ENCODE data around the gene KCNJ13. TPM values are rescaled to one million over a fixed set of nuclear protein-coding genes. Genes with fewer than 3 reads are reported as not detected.

Gene KCNJ13
- total RNA-seq: 0.20 TPM in 1 of 2 replicates, not detected in the other

DNA sequence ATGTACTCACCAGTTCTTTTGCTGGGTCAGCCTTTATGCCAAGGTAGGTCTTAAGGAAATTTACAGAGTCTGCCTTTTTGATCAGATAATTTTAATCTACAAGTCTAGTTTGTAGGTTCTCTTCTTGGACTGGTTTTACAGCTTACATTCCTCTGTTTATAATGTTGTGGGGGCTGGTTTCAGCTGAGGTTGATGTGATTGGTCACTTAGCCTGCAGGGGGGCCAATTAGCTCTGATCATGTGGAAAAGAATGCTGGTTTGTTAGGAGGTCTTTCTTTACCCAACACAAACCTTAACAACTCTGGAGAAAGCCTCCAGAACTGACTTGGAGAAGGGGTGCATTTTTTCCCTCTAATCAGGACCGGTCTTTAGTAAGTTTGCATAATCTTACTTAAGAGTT, at the start of gene KCNJ13:
Gene KCNJ13, minus strand, starts transcription at position 131 of the 400 bp plus-strand sequence. CDS start 5,203 bp downstream, outside the sequence.
- peak; percentile 37 for DNase-seq (ENCODE audit: low read depth)

DNA sequence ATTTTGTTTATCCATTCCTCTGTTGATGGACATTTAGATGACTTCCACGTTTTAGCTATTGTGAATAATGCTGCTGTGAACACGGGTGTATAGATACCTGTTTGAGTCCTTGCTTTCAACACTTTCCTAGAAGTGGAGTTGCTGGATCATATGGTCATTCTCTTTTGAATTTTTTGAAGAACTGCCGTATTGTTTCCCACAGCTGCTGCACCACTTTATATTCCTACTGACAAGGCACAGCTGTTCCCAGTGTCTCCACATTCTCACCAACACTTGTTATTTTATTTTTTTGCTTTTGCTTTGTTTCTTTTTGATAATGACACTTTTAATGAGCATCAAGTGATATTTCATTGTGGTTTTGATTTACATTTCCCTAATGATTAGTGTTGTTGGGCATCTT, 41.4 kb upstream of the KCNJ13 start:
- DNase-seq (ENCODE audit: low read depth): no peak

DNA sequence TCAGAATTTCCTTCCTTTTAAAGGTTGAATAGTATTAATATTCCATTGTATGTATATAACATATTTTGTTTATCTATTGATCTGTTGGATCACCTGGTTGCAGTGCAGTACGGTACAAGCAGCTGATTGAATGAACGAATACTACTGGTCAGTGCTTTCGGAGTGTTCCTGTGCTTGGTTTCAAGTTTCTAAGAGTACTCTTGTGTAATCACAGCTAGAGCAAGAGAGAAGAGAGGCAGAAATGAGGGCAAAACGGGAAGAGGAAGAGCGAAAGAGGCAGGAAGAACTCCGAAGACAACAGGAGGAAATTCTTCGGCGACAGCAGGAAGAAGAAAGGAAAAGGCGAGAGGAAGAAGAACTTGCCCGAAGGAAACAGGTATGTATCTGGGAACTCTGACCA, 40.3 kb upstream of the KCNJ13 start:
- peak; percentile 54 for DNase-seq (ENCODE audit: low read depth)

DNA sequence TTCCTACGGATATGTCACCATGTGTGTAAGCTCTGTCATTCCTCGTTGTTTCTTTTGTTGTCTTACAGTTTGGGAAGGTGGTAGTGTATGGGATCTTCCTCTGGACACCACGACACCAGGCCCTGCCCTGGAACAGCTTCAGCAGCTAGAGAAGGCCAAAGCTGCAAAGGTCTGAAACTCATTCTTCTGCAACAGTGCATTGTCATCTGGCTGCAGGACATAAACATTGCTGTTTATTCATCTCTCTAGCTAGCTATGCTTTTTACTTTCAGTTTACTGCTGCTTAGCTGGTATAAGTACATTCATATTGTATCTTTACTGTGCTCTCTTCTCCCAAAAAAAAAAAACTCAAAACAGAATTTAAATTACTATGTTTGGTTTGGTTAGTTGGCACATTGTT, 39.2 kb upstream of the KCNJ13 start:
- no peak for DNase-seq (ENCODE audit: low read depth)

DNA sequence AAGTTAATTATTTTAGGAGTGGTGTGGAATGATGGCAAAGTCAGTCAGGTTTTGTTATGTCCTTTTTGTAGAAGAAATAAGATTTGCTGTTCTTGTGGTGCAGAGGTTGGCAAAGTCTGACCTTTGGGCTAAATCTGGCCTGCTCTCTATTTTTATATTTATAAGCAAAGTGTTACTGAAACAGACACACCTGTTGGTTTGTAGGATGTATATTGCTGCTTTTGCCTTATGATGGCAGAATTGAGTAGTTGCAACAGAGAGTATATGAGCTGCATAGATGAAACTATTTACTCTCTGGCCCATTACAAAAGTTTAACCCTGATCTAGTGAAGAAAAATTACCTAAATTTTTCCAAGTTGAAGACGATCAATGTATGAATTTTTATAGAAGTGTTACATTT, 34.1 kb upstream of the KCNJ13 start:
- no peak for DNase-seq (ENCODE audit: low read depth)

DNA sequence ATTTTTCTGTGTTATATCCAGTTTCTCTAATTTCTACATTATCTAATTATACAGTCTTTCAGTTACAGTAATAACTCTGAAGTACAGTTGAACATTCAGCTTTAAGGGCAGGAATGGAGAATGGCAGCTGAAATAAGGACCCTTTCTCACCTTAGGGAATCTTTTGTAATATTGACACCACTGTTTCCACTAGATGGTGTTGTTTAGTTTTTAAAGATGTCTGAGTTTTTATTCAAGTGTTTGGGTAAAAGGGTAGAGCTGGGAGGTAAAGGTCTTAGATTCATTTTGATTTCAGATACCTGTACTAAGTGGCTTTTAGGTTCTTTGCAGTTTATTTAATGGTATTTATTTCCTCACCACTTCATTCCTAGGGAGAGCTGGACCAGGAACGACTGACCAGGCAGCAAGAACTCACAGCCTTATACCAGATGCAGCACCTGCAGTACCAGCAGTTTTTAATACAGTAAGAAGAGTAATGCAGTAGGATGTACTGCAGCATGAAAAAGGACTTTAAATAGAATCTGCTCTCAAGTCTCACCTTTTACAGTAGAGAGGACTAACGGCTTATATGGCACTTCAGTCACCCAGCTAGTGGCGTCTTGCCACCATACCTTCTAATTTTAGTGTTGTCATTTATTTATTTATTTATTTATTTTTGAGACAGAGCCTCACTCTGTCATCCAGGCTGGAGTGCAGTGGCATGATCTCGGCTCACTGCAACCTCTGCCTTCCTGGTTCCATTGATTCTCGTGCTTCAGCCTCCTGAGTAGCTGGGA, 33.2 kb upstream of the KCNJ13 start:
- peak; percentile 18 for DNase-seq (ENCODE audit: low read depth)

DNA sequence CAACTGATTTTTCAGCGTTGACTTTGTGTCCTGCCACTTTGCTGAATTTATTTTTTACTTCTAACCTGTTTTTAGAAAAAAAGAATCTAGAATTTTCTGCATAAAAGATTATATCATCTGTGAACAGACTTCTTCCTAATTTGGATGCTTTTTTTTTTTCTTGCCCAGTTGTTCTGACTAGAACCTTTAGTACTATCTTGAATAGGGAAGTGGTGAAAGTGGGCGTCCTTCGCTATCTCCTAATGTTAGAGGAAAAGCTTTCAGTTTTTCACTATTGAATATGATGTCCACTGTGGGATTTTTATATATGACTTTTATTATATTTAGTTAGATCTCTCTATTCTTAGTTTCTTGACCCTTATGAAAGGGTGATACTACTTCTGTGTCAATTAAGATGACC, 25.7 kb upstream of the KCNJ13 start:
- no peak for DNase-seq (ENCODE audit: low read depth)

DNA sequence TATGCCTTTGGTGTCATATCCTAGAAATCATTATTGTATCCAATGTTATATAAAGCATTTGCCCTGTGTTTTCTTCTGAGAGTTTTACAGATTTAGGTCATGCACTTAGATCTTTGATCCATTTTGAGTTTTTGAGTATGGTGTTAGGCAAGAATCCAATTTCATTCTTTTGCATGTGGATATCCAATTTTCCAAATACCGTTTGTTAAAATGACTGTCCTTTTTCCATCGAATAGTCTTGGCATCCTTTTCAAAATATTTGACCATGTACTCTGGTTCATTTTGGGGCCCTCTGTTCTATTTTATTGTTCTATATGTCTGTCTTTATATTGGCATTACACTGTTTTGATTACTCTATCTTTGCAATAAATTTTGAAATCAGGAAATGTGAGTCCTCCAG, 23.8 kb upstream of the KCNJ13 start:
- DNase-seq (ENCODE audit: low read depth): no peak

DNA sequence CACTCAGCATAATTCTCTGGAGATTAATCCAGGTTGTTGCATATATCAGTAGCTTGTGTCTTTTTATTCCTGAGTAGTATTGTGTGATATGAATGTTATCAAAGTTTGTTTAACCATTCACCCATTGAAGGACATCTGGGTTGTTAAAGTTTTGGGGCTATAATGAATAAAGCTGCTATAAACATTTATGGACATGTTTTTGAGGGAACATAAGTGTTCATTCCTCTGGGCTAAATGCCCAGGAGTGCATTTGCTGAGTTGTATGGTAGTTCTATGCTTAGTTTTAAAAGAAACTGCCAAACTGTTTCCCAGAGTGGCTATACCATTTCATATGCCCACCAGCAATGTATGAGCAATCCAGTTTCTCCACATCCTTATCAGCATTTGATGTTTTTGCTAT, 21.8 kb upstream of the KCNJ13 start:
- no peak for DNase-seq (ENCODE audit: low read depth)

DNA sequence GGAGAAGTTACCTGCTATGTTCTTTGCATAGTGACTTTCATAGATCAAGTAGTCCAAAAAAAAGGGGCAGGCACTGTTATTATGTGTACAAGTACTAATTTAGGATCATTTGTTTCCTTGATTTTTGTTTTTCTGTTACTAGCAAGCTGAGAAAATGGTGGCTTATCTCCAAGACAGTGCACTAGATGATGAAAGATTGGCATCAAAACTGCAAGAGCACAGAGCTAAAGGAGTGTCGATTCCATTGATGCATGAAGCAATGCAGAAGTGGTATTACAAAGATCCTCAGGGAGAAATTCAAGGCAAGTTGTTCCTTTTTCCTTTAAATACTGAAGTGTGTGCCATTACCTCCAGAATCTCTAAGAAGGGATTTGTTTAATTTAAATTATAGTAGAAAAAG, 19.6 kb upstream of the KCNJ13 start:
- DNase-seq (ENCODE audit: low read depth): no peak

DNA sequence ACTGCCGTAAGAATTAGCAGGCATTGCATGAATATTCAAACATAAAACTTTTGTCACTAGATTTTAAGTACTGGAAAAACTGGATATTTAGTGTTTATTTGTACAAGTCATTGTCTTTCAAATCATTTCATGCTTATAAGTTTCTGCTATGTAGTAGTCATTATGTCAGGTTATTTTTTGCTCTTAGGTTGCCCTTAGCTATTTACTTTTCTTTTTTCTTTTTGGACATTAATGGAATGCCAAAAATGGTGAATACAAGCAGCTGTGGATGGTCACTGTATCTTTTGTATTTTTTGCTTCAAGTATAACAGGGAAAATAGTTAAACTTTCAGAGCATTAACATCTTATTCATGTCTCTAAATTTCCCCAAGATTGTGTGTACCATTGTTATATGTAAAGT, 18.6 kb upstream of the KCNJ13 start:
- no peak for DNase-seq (ENCODE audit: low read depth)

DNA sequence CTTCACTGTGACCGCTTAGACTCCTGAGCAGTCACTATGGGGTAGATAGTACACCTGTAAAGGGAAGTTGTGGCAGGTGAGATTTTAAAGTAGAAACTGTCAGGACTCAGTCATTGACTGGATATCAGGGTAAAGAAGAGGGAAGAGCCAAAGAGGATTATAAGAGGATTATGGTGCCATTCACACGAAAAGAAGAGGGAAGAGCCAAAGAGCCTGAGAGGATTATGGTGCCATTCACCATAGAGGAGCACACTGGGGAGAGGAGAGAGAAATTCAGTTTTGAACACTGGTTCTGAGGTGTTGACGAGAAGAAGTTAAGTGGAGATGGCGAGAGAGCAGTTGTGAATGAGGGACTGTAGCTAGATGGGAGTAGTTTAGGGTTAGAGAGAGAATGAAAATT, 16.9 kb upstream of the KCNJ13 start:
- DNase-seq (ENCODE audit: low read depth): no peak

DNA sequence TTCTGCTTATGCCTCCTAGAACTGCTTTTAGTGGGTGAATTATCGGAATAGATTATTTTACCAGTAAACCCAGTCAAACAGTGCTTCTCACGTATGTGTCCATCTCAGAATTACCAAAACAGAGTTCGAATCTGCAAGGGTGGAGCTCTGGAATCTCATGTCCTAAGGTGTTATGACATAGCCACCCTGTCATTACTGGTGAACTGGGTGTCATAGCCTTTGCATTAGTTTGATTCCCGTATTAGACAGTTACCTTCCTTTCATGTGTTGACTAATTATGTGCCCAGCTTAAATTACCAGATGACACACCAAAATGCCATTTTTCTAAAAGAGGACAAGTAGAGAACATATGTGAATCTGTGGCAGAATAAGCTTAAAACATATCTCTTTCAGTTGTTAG, 15.2 kb upstream of the KCNJ13 start:
- no peak for DNase-seq (ENCODE audit: low read depth)

DNA sequence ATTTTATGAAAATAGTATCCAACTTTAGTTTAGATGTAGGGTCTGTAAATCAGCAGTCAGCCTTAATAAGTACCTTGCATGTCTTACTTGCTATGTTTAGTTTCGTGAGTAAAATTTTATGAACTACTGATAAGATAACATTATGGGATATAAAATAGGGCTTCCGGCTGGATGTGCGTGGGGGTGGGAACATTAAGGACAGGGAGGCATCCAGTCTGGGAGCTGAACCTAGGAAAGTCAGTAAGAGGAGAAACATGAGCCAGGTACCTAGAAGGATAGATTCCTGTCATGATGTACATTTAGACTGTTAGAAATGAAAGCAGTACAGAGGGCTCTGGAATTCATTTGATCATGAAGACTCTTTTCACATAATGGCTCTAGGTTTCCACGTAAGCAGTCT, 12.7 kb upstream of the KCNJ13 start:
- no peak for DNase-seq (ENCODE audit: low read depth)

DNA sequence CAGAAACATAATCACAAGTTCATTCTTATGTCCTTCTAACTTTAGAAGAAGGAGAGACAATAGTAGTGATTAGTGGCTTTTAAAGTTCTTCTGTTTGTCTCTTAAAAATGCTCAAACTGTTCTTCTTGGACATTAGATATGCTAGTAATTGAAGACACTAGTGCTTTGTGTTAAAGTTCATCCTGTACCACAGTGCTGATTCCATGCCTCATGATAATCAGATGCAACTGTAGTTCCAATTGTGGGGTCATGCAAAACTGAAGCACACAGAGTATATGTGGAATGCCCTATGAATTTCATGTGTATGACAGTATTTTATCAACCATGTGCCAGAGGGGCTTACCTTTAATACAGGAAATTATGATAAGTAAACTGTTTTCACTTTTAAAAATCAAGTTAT, 11.4 kb upstream of the KCNJ13 start:
- DNase-seq (ENCODE audit: low read depth): no peak

DNA sequence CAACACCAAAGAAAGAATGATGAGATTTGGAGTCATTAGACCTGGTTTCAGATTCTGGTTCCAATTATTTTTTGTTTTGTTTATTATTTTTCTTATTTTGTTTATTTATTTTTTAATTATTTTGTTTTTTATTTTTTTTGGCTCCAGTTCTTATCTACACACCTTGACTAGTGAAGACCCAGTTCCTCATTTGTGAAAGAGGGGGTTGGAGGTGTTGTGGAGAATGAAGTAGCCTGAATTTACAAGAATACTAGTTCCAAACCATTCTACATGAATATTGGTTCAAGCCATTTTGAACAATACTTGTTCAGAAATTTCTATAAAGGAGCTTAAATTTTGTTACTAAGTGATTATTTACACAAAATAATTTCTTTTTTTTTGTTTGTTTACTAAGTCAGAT, 6.9 kb upstream of the KCNJ13 start:
- DNase-seq (ENCODE audit: low read depth): no peak

DNA sequence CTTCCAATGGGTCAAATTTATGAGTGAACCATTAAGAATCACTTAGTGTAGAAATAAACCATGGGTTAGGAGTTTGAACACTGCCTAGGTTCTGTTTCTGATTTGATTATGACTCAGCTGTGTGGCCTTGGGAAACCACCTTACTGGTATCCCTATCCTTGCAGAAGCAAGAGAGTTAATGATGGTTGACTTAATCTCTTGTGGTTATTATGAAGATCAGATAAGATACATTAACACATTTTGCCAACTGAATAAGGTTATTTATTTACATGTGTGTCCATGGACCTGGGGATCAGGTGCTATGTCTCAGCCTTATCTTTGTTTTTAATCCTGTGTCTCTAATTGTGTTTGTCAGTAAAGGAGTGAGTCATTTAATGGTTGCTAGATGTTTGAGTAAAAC, 5.4 kb upstream of the KCNJ13 start:
- peak; percentile 99 for DNase-seq (ENCODE audit: low read depth)

DNA sequence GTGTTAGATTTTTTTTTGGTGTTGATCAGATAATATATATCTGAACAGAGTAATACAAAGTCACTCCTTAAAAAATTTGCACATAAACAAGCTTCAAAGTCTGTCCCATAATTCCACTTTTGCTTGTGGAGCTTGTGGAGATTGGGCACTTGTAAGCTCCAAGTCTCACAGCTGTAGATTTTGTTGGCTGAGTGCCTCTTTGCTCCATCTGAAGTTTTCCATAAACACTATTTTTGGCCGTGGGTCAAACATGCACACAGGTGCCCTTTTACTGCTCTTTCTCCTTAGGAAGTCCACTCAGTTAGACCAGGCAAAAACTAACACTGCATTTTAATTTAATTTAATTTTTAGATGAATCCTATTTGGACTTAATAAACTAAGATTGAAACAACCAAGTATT, 3.6 kb upstream of the KCNJ13 start:
- peak; percentile 60 for DNase-seq (ENCODE audit: low read depth)

DNA sequence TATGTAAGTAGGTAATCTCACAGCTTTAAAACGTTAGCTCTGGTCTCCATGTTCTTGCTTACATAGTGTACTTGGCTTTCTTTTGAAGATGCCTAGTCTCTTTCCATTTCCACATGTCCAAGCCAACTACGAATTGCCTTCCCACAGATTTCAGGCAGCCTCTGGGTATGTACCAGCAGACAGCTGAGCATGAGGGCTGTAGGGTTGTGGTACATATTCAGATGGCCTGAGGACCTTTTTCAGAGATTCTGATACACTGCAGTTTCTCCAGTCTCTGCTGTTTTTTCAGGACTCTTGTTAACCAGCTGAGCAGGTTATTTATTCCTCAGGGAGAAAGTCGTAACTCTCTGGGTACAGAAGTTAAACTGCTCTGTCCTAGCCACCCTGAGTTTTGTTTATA, 3.1 kb upstream of the KCNJ13 start:
- peak; percentile 37 for DNase-seq (ENCODE audit: low read depth)

DNA sequence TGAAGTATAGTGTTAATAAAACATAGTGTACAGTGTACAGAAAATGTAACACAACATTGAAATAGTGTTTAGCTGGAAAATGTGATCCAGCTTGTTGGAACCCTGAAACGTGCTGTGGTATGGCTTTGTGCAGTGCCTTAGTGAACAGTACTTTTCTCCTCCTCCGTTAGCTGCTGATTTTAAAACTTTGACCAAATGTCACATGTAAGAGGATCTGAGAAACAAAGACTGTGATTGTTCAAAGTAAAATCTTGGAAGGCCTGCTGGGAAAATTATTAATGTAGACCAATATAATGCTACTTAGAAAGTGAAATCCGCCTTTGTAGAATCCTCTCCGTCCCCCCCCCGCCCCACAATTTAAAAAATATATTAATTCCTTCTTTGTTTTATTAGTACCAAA, 911 bp upstream of the KCNJ13 start:
- no peak for DNase-seq (ENCODE audit: low read depth)

DNA sequence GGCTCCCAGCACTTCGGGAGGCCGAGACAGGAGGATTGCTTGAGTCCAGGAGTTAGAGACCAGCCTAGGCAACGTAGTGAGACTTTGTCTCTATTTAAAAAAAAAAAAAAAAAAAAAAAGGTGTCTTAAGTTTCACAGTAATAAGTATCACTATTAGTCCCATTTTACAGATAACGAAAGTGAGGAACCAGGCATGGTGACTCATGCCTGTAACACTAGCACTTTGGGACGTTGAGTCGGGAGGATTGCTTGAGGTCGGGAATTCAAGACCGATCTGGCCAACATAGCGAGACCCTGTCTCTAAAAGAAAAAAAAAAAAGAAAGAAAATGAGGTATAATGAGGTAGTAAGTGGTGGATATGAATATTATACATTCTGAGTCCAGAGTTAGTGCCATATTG, 2.5 kb downstream of the KCNJ13 start:
- no peak for DNase-seq (ENCODE audit: low read depth)

DNA sequence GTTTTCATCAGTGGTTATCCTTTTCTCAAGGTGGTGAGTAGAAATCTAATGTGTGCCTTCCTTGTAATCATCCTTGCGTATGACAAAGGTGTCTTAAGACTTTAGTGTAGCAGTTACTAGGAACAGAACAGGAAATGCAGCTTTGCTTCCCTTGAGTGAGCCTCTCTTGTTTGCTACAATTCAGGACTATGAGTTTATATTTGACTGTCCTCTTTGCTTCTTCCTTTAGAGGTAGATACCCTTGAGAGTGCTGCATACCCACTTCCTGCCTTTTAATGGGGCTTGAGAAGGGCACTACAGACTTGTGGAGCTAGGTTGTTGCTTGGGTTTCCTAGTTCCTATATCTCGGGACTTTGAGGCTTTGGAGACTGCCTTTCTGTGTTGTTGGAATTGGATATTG, 3.8 kb downstream of the KCNJ13 start:
- peak; percentile 26 for DNase-seq (ENCODE audit: low read depth)

DNA sequence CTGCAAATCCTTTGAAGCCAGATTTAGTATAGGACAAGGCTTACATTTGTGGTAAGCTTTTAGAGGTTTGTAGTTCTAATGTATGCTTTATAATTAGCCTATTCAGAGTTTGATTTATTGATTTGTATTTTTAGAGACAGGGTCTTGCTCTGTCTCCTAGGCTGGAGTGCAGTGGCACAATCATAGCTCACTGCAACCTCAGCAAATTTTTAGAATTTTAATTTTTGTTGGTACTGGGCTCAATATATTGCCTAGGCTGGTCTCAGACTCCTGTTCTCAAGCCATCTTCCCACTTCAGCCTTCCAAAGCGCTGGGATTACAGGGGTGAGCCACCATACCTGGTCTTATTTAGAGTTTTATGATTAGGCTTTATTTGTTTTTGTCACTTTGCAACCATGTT, 4.5 kb downstream of the KCNJ13 start:
- DNase-seq (ENCODE audit: low read depth): no peak

DNA sequence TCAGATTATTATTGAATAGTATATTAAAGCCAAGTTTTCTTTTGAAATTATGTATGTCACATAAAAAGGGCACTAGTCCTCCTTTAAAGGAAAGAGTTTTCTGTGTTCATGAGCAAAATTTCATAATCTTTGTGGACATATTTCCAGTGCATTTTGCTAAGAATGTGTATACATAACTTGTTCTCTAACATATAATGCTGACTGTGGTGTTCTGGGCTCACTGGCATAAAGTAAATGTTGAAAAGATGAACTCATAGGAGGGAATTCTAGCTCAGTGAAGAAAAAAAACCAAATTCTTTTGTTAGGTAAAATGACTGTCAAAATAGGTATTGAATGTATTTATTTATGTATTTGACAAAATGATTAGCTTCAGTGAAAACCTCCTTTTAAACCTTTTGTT, 6.2 kb downstream of the KCNJ13 start:
- no peak for DNase-seq (ENCODE audit: low read depth)

All from renal cortical epithelial cell (primary cell).